ENCODE data around the gene EVX2.

DNA sequence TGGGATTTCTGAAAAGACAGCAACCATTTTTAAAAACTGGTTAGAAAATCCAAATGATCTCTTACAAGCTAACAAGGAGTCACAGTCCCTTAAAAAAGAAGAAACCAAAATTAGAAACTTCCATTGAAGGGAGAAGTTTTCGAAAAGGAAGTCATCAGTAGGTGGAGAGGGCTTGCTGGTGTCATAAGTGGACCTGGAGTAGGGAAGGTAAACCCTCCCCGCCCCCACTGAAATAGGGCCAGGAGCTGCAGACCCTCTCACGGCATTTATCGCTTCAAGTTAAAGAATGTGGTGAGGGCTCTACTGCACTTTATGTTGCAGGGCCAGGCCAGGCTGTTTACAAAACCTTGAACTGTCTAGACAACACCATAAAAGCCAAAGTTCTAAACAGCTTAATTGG, 26.2 kb upstream of the EVX2 start:
- TF ChIP-seq, protein P1, sequence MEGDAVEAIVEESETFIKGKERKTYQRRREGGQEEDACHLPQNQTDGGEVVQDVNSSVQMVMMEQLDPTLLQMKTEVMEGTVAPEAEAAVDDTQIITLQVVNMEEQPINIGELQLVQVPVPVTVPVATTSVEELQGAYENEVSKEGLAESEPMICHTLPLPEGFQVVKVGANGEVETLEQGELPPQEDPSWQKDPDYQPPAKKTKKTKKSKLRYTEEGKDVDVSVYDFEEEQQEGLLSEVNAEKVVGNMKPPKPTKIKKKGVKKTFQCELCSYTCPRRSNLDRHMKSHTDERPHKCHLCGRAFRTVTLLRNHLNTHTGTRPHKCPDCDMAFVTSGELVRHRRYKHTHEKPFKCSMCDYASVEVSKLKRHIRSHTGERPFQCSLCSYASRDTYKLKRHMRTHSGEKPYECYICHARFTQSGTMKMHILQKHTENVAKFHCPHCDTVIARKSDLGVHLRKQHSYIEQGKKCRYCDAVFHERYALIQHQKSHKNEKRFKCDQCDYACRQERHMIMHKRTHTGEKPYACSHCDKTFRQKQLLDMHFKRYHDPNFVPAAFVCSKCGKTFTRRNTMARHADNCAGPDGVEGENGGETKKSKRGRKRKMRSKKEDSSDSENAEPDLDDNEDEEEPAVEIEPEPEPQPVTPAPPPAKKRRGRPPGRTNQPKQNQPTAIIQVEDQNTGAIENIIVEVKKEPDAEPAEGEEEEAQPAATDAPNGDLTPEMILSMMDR (IDR thresholded peaks at IDR 0.05 in 8 of 11, conservative IDR thresholded peaks at IDR 0.05 in 3 of 11) = no peak
- TF ChIP-seq POLR2A (IDR thresholded peaks at IDR 0.05) = no peak
